ENCODE measurements around the gene FOXA2. TPM values are rescaled to one million over a fixed set of nuclear protein-coding genes. Genes with fewer than 3 reads are reported as not detected.

FOXA2 gene
- total and polyA plus RNA-seq, 2 of the 13 experiments (the other 11 are each of a cell fraction or from before 2014, with no cell fraction given): 8.8 to 12.2 TPM

DNA sequence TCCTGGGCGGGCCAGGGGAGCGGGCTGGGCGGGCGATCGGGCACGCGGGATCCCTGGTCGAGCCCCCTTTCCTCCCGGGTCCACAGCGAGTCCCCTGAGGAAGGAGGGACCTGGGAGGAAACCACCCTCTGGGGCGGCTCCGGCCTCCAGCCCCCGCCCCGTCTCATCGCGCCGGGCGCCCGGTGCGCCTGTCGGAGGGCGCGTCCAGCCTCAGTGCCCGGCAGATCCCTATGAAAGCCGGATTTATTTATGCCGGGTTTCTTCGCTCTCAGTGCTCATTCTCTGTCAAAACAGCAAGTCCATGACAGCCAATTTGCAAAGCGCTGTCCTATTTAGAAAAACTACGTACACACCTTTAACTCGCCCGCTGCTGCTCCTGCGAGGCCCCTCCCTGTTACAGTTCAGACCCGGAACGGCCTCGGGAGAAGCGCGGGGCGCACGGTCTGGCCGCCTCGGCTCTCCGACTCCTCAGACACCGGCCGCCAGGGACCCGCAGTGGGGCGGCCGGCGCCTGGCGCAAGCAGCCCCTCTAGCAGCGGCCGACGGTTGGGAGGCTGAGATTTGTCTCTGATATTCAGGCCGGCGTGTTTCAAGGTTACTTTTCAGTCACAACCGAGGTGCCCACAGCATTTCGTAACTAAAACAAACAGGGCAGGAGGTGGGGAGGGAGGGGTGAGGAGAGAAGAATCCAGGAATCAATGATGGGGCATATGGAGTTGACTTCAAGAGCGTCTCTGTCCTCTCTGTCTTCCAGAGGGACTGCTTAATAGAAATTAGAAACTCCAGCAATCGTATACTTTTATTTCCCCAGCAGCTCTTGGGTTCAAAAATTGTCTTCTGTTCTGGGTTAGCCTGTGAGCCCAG lies 782 bp upstream of the FOXA2 start:
- 2% methylated on average over 46 of the region's 58 CpGs for WGBS (ENCODE audit: low lambda C conversion rate)
- H3K4me2 ChIP-seq (ENCODE audit: low read depth, low read length): peak overlapping the region; percentile 89
- peak; percentile 93 for DNase-seq (ENCODE audit: low spot score)
- no peaks in the 10 kb centered on the region for H3K9me3 ChIP-seq (ENCODE audit: low read length)
- in situ Hi-C loops (cut with HindIII; ENCODE audit: extremely low pct_ligation_motif_present, low pct_unique_long_range_greater_than_20kb) (loop anchor here (5.0 kb wide), 4 partner anchors 97 to 248 kb away; no protein-coding TSS in a partner anchor), intact Hi-C loops (cut with micrococcal nuclease; ENCODE audit: unreplicated experiment) (loop anchor here (1.0 to 5.0 kb wide), 6 partner anchors 61 to 180 kb away; no protein-coding TSS in a partner anchor)
- peak overlapping the region; percentile 83 for H3K9ac ChIP-seq (ENCODE audit: insufficient read depth, low read depth, low read length)
- H4K20me1 ChIP-seq (ENCODE audit: insufficient read depth, low read length): peaks cover 16% of the 10 kb centered on the region; the same call in 1 of the 2 replicates
- H2AFZ ChIP-seq (ENCODE audit: low read length): no peak overlapping the region
- peaks cover 5 to 16% of the 10 kb centered on the region in 2 experiments; a peak in 3 of 5 replicates for H3K36me3 ChIP-seq (replicated peaks in 1 of 2; ENCODE audit: control insufficient read depth in 1 of 2, insufficient read depth in 2 of 2, low read length in 2 of 2)
- peak overlapping the region; percentile 82 to 97 (median 94) for H3K4me3 ChIP-seq (replicated peaks in 1 of 3; ENCODE audit: insufficient read depth in 1 of 3, low read depth in 2 of 3, low read length in 3 of 3)
- TSS peak; percentile 85 for BruUV-seq (replicated peaks)
- H3K4me1 ChIP-seq (ENCODE audit: insufficient read depth, low read length): peaks cover 49% of the 10 kb centered on the region
- H3K79me2 ChIP-seq (ENCODE audit: insufficient read depth, low read length): peaks cover 35% of the 10 kb centered on the region
- CTCF ChIA-PET (ENCODE audit: low intra/inter-chr PET ratio, low total read pairs): interaction anchor here (0.9 to 5.0 kb wide), 8 partner anchors 73 to 251 kb away, joined by 3 to 83 read pairs (median 14); no protein-coding TSS in a partner anchor
- ATAC-seq: peak; percentile 42
- peaks cover 3 to 28% of the 10 kb centered on the region in 2 experiments; a peak in 4 of 5 replicates for H3K27me3 ChIP-seq (ENCODE audit: control insufficient read depth in 1 of 2, insufficient read depth in 2 of 2, low read length in 2 of 2)
- POLR2A ChIA-PET: interaction anchor here (0.6 to 6.1 kb wide), 24 partner anchors 11 to 765 kb away, joined by 3 to 189 read pairs (median 11); partner anchors contain the start of gene NXT1
- H3K27ac ChIP-seq (ENCODE audit: extremely low read length, insufficient read depth, low read length): peak overlapping the region; percentile 80
- FAIRE-seq: peak; percentile 72
- no peak for TF ChIP-seq ATRX (CRISPR knock-in tag; IDR thresholded peaks at IDR 0.05; ENCODE audit: borderline replicate concordance)
- TF ChIP-seq YEATS4 (CRISPR knock-in tag; IDR thresholded peaks at IDR 0.05; ENCODE audit: borderline replicate concordance): peak; percentile 72
- TF ChIP-seq SALL2 (CRISPR knock-in tag; IDR thresholded peaks at IDR 0.05): peak; percentile 75
- TF ChIP-seq ZSCAN29 (CRISPR knock-in tag; conservative IDR thresholded peaks at IDR 0.05): peak; percentile 62; the same call in 1 of the 2 replicates
- no peak for TF ChIP-seq FOXK2 (IDR thresholded peaks at IDR 0.05)
- TF ChIP-seq ZNF317 (CRISPR knock-in tag; IDR thresholded peaks at IDR 0.05): peak; percentile 76; the same call in 1 of the 2 replicates
- TF ChIP-seq ADNP (CRISPR knock-in tag; IDR thresholded peaks at IDR 0.05): peak; percentile 49; the same call in 1 of the 2 replicates
- TF ChIP-seq ZNF354B (CRISPR knock-in tag; IDR thresholded peaks at IDR 0.05): no peak; the same call in 1 of the 2 replicates
- TF ChIP-seq ZFP36L1 (CRISPR knock-in tag; IDR thresholded peaks at IDR 0.05): no peak
- peak; percentile 97 for TF ChIP-seq GATAD2A (CRISPR knock-in tag; IDR thresholded peaks at IDR 0.05)
- peak; percentile 87; the same call in 1 of the 2 replicates for TF ChIP-seq ZNF232 (CRISPR knock-in tag; IDR thresholded peaks at IDR 0.05; ENCODE audit: borderline replicate concordance)
- peak; percentile 49; the same call in 1 of the 2 replicates for TF ChIP-seq ZFP37 (CRISPR knock-in tag; IDR thresholded peaks at IDR 0.05; ENCODE audit: borderline replicate concordance)
- peak; percentile 90 for TF ChIP-seq KLF12 (CRISPR knock-in tag; IDR thresholded peaks at IDR 0.05; ENCODE audit: borderline replicate concordance)
- no peak for TF ChIP-seq ZNF552 (CRISPR knock-in tag; IDR thresholded peaks at IDR 0.05; ENCODE audit: borderline replicate concordance)
- TF ChIP-seq SRSF9 (IDR thresholded peaks at IDR 0.05; ENCODE audit: borderline replicate concordance, insufficient read depth, low read depth, low read length, poor library complexity, severe bottlenecking): no peak
- no peak for TF ChIP-seq NFRKB (IDR thresholded peaks at IDR 0.05)
- TF ChIP-seq ZNF710 (CRISPR knock-in tag; IDR thresholded peaks at IDR 0.05; ENCODE audit: borderline replicate concordance): peak; percentile 85; the same call in 1 of the 2 replicates
- TF ChIP-seq KMT2A (CRISPR knock-in tag; IDR thresholded peaks at IDR 0.05): peak; percentile 87
- 0 out of 2 replicates have a peak, but pooled peaks have one; percentile 49 for TF ChIP-seq SMAD9 (CRISPR knock-in tag; IDR thresholded peaks at IDR 0.05)
- TF ChIP-seq PCBP2 (optimal IDR thresholded peaks at IDR 0.05; ENCODE audit: low read depth, low read length, poor library complexity, severe bottlenecking): no peak
